Liver (tissue), 9 donors: ENCODE data around the gene TTC32. TPM values are rescaled to one million over a fixed set of nuclear protein-coding genes. Genes with fewer than 3 reads are reported as not detected.

Experiments used
- DNase-seq: peaks from one replicate; pipeline ENCODE4 v3.0.0-alpha.2; 2017; ENCODE audit warnings: low spot score
- H3K27ac ChIP-seq, 2 donors: one replicate each; pipeline ENCODE4 v1.7.0; 2013; ENCODE audit warnings: inconsistent platforms in 2 of 2, low read length in 2 of 2, control low read depth in 1 of 2, low read depth in 1 of 2, mild to moderate bottlenecking in 1 of 2
- H3K27me3 ChIP-seq, 4 donors: one replicate each; pipeline versions ENCODE4 v1.6.1 to v1.7.0; 2013; ENCODE audit warnings: low read length in 3 of 4, inconsistent platforms in 1 of 4, mild to moderate bottlenecking in 1 of 4, moderate library complexity in 1 of 4; ENCODE audit not compliant: control insufficient read depth in 4 of 4, insufficient read depth in 4 of 4
- H3K36me3 ChIP-seq, 4 donors: one replicate each; pipeline versions ENCODE4 v1.6.1 to v1.7.0; 2013; ENCODE audit warnings: low read length in 3 of 4, mild to moderate bottlenecking in 3 of 4, low read depth in 1 of 4, moderate library complexity in 1 of 4; ENCODE audit not compliant: control insufficient read depth in 4 of 4, insufficient read depth in 3 of 4
- H3K4me1 ChIP-seq, 4 donors: one replicate each; pipeline versions ENCODE4 v1.6.1 to v1.7.0; 2013; ENCODE audit warnings: low read length in 3 of 4, mild to moderate bottlenecking in 3 of 4, moderate library complexity in 1 of 4; ENCODE audit not compliant: control insufficient read depth in 4 of 4, insufficient read depth in 4 of 4
- H3K4me3 ChIP-seq, 3 donors: one replicate each; pipeline versions ENCODE4 v1.6.1 to v1.7.0; 2013; ENCODE audit warnings: low read length in 3 of 3, control low read depth in 1 of 3, low read depth in 1 of 3, mild to moderate bottlenecking in 1 of 3
- H3K9ac ChIP-seq, 2 donors: one replicate each; pipeline ENCODE4 v1.7.0; 2013; ENCODE audit warnings: low read length in 2 of 2, mild to moderate bottlenecking in 2 of 2, moderate library complexity in 2 of 2, control low read depth in 1 of 2, low read depth in 1 of 2
- H3K9me3 ChIP-seq, 4 donors: one replicate each; pipeline versions ENCODE4 v1.6.1 to v1.7.0; 2013; ENCODE audit warnings: low read length in 3 of 4; ENCODE audit not compliant: control insufficient read depth in 4 of 4
- ATF3 ChIP-seq: IDR thresholded peaks from 2 replicates; pipeline ENCODE4 v1.6.1; 2016; ENCODE audit warnings: antibody characterized with exemption
- CTCF ChIP-seq: fragments of 150-350 bp; IDR thresholded peaks from 2 replicates; pipeline ENCODE4 v1.5.1; 2017; ENCODE audit warnings: improper control_type of control experiment, low read depth, low read length; ENCODE audit not compliant: missing input control
- EGR1 ChIP-seq, 2 donors: IDR thresholded peaks; 2 replicates each; pipeline ENCODE4 v1.6.1; 2016 to 2018; ENCODE audit warnings: antibody characterized with exemption in 2 of 2, low read depth in 2 of 2
- FOXA1 ChIP-seq: IDR thresholded peaks from 2 replicates; pipeline ENCODE4 v1.6.1; 2016; ENCODE audit warnings: antibody characterized with exemption
- HNF4A ChIP-seq, 2 donors: conservative IDR thresholded peaks; 2 replicates each; pipeline ENCODE4 v1.6.1; 2016; ENCODE audit warnings: antibody characterized with exemption in 2 of 2, mild to moderate bottlenecking in 2 of 2
- JUND ChIP-seq, 2 donors: IDR thresholded peaks; 2 replicates each; pipeline ENCODE4 v1.6.1; 2016; ENCODE audit warnings: antibody characterized with exemption in 2 of 2
- NR2F2 ChIP-seq: IDR thresholded peaks from 2 replicates; pipeline ENCODE4 v1.6.1; 2016; ENCODE audit warnings: antibody characterized with exemption
- RAD21 ChIP-seq, 2 donors: IDR thresholded peaks; 2 replicates each; pipeline ENCODE4 v1.6.1; 2016; ENCODE audit warnings: antibody characterized with exemption in 2 of 2, mild to moderate bottlenecking in 2 of 2
- RXRA ChIP-seq, 2 donors: IDR thresholded peaks; 2 replicates each; pipeline ENCODE4 v1.6.1; 2017 to 2018; ENCODE audit warnings: antibody characterized with exemption in 2 of 2, mild to moderate bottlenecking in 1 of 2
- SP1 ChIP-seq: IDR thresholded peaks from 2 replicates; pipeline ENCODE4 v1.6.1; 2018; ENCODE audit warnings: antibody characterized with exemption, mild to moderate bottlenecking
- WGBS: extraction: QIAGEN DNeasy Blood & Tissue Kit; methylation state at CpG from one replicate; pipeline ENCODE4 v1.1.7; 2013; 5-methylcytosine and 5-hydroxymethylcytosine counted together
- polyA plus RNA-seq, 2 donors: library from polyadenylated mRNA; stranded (reverse) in 1 of 2; unstranded in 1 of 2; fragments of 200-250 nt in 1 of 2; fragments of >200 nt in 1 of 2; fragmentation: Nextera tagmentation in 1 of 2; extraction: Ambion mirVana in 1 of 2; gene quantifications; one replicate each; pipeline versions ENCODE4 v1.2.1 to v1.2.3, GENCODE V29; 2013 to 2015
- total RNA-seq, 2 donors: library from RNA; depleted of rRNA; stranded (reverse); fragments of >200 nt; gene quantifications; one replicate each; pipeline ENCODE4 v1.2.3, GENCODE V29; 2014
- TF ChIP-seq, protein P1 (sequence below): IDR thresholded peaks from 2 replicates; pipeline ENCODE4 v1.6.1; 2016; ENCODE audit warnings: antibody characterized with exemption, mild to moderate bottlenecking
- donor health status: healthy.
- donor health status: healthy.
- donor health status: healthy.
- donor health status: healthy.
- donor health status: healthy.

The TTC32 gene
- total and polyA plus RNA-seq, 4 donors: 4.1 to 12.0 (median 10.5) TPM

GRCh38 chr2:19879120-19879519 lies 22.7 kb downstream of the TTC32 start:
- Histone ChIP-seq H3K4me1 (no peaks in the 10 kb centered on the region), H3K36me3 (peaks cover 0 to under 1% (median 0%) of the 10 kb centered on the region in 4 donors), H3K4me3 (no peak overlapping the region), H3K27ac (no peak overlapping the region), H3K9me3 (no peaks in the 10 kb centered on the region), H3K9ac (no peak overlapping the region), H3K27me3 (no peaks in the 10 kb centered on the region)
- DNase-seq: peak; percentile 13
- TF ChIP-seq JUND (IDR thresholded peaks at IDR 0.05): no peak
- TF ChIP-seq, protein P1, sequence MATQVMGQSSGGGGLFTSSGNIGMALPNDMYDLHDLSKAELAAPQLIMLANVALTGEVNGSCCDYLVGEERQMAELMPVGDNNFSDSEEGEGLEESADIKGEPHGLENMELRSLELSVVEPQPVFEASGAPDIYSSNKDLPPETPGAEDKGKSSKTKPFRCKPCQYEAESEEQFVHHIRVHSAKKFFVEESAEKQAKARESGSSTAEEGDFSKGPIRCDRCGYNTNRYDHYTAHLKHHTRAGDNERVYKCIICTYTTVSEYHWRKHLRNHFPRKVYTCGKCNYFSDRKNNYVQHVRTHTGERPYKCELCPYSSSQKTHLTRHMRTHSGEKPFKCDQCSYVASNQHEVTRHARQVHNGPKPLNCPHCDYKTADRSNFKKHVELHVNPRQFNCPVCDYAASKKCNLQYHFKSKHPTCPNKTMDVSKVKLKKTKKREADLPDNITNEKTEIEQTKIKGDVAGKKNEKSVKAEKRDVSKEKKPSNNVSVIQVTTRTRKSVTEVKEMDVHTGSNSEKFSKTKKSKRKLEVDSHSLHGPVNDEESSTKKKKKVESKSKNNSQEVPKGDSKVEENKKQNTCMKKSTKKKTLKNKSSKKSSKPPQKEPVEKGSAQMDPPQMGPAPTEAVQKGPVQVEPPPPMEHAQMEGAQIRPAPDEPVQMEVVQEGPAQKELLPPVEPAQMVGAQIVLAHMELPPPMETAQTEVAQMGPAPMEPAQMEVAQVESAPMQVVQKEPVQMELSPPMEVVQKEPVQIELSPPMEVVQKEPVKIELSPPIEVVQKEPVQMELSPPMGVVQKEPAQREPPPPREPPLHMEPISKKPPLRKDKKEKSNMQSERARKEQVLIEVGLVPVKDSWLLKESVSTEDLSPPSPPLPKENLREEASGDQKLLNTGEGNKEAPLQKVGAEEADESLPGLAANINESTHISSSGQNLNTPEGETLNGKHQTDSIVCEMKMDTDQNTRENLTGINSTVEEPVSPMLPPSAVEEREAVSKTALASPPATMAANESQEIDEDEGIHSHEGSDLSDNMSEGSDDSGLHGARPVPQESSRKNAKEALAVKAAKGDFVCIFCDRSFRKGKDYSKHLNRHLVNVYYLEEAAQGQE: no peak
- TF ChIP-seq FOXA1: no peak
- WGBS: 94% methylated on average over 3 of the region's 3 CpGs

DNA sequence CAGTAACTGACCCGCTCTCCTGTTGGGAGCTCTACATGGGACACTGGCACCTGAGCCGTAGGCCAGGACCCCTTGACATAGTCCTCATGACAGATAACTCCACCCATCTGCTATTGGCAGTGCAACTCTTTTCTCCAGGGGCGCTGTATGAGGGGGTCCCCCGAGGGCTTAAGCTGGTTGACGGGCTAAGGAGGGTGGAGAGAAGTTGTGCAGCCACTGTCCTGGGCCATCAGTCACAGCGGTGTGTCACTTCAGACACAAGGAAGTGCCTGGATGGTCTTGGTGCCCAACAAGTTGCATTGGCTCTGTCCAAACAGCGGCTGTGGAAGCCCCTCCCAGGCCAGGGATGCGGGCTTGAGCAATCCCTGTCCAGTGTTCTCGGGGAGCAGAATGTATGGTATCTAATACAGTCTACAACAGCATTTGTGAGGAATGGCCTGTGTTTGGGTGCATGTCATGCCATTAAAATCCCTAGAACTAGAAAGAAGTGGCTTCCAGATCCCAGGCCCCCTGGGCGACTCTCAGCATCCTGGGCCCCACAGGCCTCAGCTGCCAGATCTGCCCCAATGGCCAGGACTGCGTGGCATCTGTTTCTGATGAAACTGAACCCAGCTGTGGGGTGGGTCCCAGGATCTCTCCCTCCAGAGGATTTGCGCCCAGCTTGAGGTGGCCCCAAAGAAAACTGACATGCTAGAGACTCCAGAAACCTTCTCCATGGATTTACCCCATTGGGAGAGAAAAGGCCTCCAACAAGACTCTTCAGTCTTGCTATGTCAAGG lies 23.3 kb downstream of the TTC32 start:
- WGBS: 89% methylated on average over 12 of the region's 12 CpGs

More for the DNA sequence above, 23.3 kb downstream of the TTC32 start:
- Histone ChIP-seq H3K36me3 (peaks cover 0 to 1% (median 0%) of the 10 kb centered on the region in 4 donors), H3K4me3 (no peak overlapping the region), H3K27ac (no peak overlapping the region), H3K9me3 (no peaks in the 10 kb centered on the region), H3K4me1 (no peaks in the 10 kb centered on the region), H3K27me3 (no peaks in the 10 kb centered on the region), H3K9ac (no peak overlapping the region)
- TF ChIP-seq CTCF (no peak), NR2F2 (no peak), RAD21 (IDR thresholded peaks at IDR 0.05) (no peak), ATF3 (no peak), RXRA (IDR thresholded peaks at IDR 0.05) (no peak), EGR1 (IDR thresholded peaks at IDR 0.05; ENCODE audit: low read depth in 2 of 2) (no peak), SP1 (no peak), HNF4A (conservative IDR thresholded peaks at IDR 0.05) (no peak)
- peak; percentile 26 for DNase-seq
